Daoy (cell line): ENCODE measurements around the gene OTOS. TPM values are rescaled to one million over a fixed set of nuclear protein-coding genes. Genes with fewer than 3 reads are reported as not detected.

Source experiments
- DNase-seq: peaks from one replicate; pipeline ENCODE4 v3.0.0-alpha.2; 2015; ENCODE audit warnings: low read depth
- total RNA-seq: library from RNA; depleted of rRNA; stranded (reverse); fragments of >200 nt; shearing (Covaris generic); gene quantifications from 2 replicates; pipeline ENCODE4 v1.2.3, GENCODE V29; 2014

The OTOS gene
- total RNA-seq, 1 experiment from 2014 or later, result 0.34 TPM

- DNase-seq, result no peak
Measured at GRCh38 chr2:240151477-240152031, 11.1 kb upstream of the OTOS start.

- peak; percentile 46 for DNase-seq
Measured at GRCh38 chr2:240149943-240150784, 9.7 kb upstream of the OTOS start.

GRCh38 chr2:240147911-240148587 is 7.6 kb upstream of the OTOS start:
- DNase-seq, result no peak

- no peak for DNase-seq
Measured at GRCh38 chr2:240147382-240147781, 6.9 kb upstream of the OTOS start.

GRCh38 chr2:240146627-240147278 is 6.3 kb upstream of the OTOS start:
- no peak for DNase-seq

- DNase-seq, result no peak
Measured at GRCh38 chr2:240146141-240146561, 5.7 kb upstream of the OTOS start.

- no peak for DNase-seq
Measured at GRCh38 chr2:240145461-240145860, 5.0 kb upstream of the OTOS start.

- DNase-seq, result no peak
Measured at GRCh38 chr2:240144649-240145261, 4.3 kb upstream of the OTOS start.

- peak; percentile 74 for DNase-seq
Measured at GRCh38 chr2:240143801-240144648, 3.6 kb upstream of the OTOS start.

- DNase-seq, result no peak
Measured at GRCh38 chr2:240143276-240143675, 2.8 kb upstream of the OTOS start.

- no peak for DNase-seq
Measured at GRCh38 chr2:240142859-240143258, 2.4 kb upstream of the OTOS start.

- no peak for DNase-seq
Measured at GRCh38 chr2:240142256-240142775, 1.9 kb upstream of the OTOS start.

GRCh38 chr2:240141736-240142135 is 1.3 kb upstream of the OTOS start:
- DNase-seq, result no peak

- no peak for DNase-seq
Measured at GRCh38 chr2:240140920-240141319, 462 bp upstream of the OTOS start.

GRCh38 chr2:240139666-240140393 is 628 bp downstream of the OTOS start:
- DNase-seq, result no peak

GRCh38 chr2:240139011-240139441 is 1.4 kb downstream of the OTOS start:
- no peak for DNase-seq

- DNase-seq, result peak; percentile 42
Measured at GRCh38 chr2:240138254-240138984, 2.0 kb downstream of the OTOS start.

- no peak for DNase-seq
Measured at GRCh38 chr2:240137596-240138253, 2.7 kb downstream of the OTOS start.
